Activated CD8-positive, alpha-beta T cell treated with anti-CD3 and anti-CD28 coated beads for 36 hours (primary cell): ENCODE data around the gene TTC33. TPM values are rescaled to one million over a fixed set of nuclear protein-coding genes. Genes with fewer than 3 reads are reported as not detected.
"Not testable (repeated sequence)": the region's sequence is repeated elsewhere in the genome, so short reads cannot be mapped to it uniquely, and the experiment has no call there.

ENCODE experiments used
- ATAC-seq: fragments of 200-7000 bp; cut with Tn5 transposase; one replicate; pipeline ENCODE4 v1.10.0; 2021; ENCODE audit warnings: mild to moderate bottlenecking, moderate library complexity
- CTCF ChIA-PET: fragments of 350-600 bp; sonication (Branson Sonifier 250); formaldehyde crosslinking; loops from one replicate; lab custom pipeline; 2021; ENCODE audit warnings: antibody characterized with exemption; lab: Charles Lee
- POLR2A ChIA-PET: fragments of 350-600 bp; sonication (Branson Sonifier 250); formaldehyde crosslinking; loops from one replicate; lab custom pipeline; 2021; ENCODE audit warnings: antibody characterized with exemption; lab: Charles Lee
- DNase-seq: peaks from one replicate; pipeline ENCODE4 v3.0.0-alpha.2; 2020
- H3K27ac Mint-ChIP-seq: one replicate; pipeline ENCODE4 v1.8.0; 2021; ENCODE audit warnings: mild to moderate bottlenecking, mixed read lengths
- H3K27me3 Mint-ChIP-seq: one replicate; pipeline ENCODE4 v1.8.0; 2021; ENCODE audit warnings: mixed read lengths
- H3K36me3 Mint-ChIP-seq: one replicate; pipeline ENCODE4 v1.8.0; 2021; ENCODE audit warnings: low read depth, mixed read lengths
- H3K4me1 Mint-ChIP-seq: one replicate; pipeline ENCODE4 v1.8.0; 2021; ENCODE audit warnings: low read depth, mixed read lengths
- H3K4me3 Mint-ChIP-seq: one replicate; pipeline ENCODE4 v1.8.0; 2021; ENCODE audit warnings: mild to moderate bottlenecking, moderate library complexity, mixed read lengths
- H3K9me3 Mint-ChIP-seq: one replicate; pipeline ENCODE4 v1.8.0; 2021; ENCODE audit warnings: mixed read lengths
- CTCF ChIP-seq: fragments of 200-600 bp; IDR thresholded peaks from one replicate; pipeline ENCODE4 v1.8.0; 2022; ENCODE audit warnings: antibody characterized with exemption, mild to moderate bottlenecking
- intact Hi-C: fragments of 100-400 bp; cut with micrococcal nuclease; formaldehyde crosslinking; loops from one replicate; pipeline ENCODE4 v1.10.0; 2022
- total RNA-seq, 2 experiments: library from RNA; stranded (reverse); gene quantifications; one replicate each; pipeline ENCODE4 v1.2.3, GENCODE V29; 2021

The TTC33 gene
- total RNA-seq, 2 experiments from 2014 or later = 21.4 to 21.5 TPM

- intact Hi-C loops = no loop called here
- Mint-ChIP-seq H3K27ac (peak within 1 kb of the TSS; percentile 87), H3K4me1 (peaks cover 39% of the 10 kb centered on the region), H3K9me3 (no peaks in the 10 kb centered on the region), H3K27me3 (peaks cover 4% of the 10 kb centered on the region), H3K36me3 (peaks cover 24% of the 10 kb centered on the region), H3K4me3 (peak within 1 kb of the TSS; percentile 89)
- peak; percentile 95 for ATAC-seq
- ChIA-PET CTCF (interaction anchor here (1.5 to 1.6 kb wide), 2 partner anchors 20 to 35 kb away, joined by 3 to 8 read pairs; no protein-coding TSS in a partner anchor), POLR2A (interaction anchor here (0.8 to 1.2 kb wide), 5 partner anchors 13 to 40 kb away, joined by 3 to 4 read pairs (median 3); partner anchors contain the start of gene RPL37)
- DNase-seq = peak; percentile 90
- peak; percentile 69 for TF ChIP-seq CTCF
These were observed 42.4 kb upstream of the TTC33 start, which contains the start of gene PRKAA1 for GRCh38 chr5:40798012-40798800. TSS of gene PRKAA1 (minus strand) at chr5:40798374. CDS start at chr5:40798189, 185 bp downstream.

- POLR2A ChIA-PET = interaction anchor here (0.8 to 1.2 kb wide), 4 partner anchors 25 to 39 kb away, joined by 3 to 4 read pairs (median 3); partner anchors contain the start of gene RPL37
- Mint-ChIP-seq H3K27me3 (peaks cover 4% of the 10 kb centered on the region), H3K27ac (peak overlapping the region; percentile 84), H3K4me1 (peaks cover 42% of the 10 kb centered on the region), H3K36me3 (peaks cover 26% of the 10 kb centered on the region), H3K4me3 (peak overlapping the region; percentile 89), H3K9me3 (no peaks in the 10 kb centered on the region)
- intact Hi-C loops = loop anchor here (2.0 kb wide), 1 partner anchor 43 kb away; the partner anchor contains the start of gene TTC33
- peak; percentile 85 for DNase-seq
- no peak for TF ChIP-seq CTCF
- CTCF ChIA-PET = interaction anchor here (1.6 kb wide), 1 partner anchor 19 kb away, joined by 3 read pairs; no protein-coding TSS in a partner anchor
- peak; percentile 44 for ATAC-seq
These were observed 41.7 kb upstream of the TTC33 start for GRCh38 chr5:40797273-40798011.

GRCh38 chr5:40796487-40796889 is 40.7 kb upstream of the TTC33 start:
- intact Hi-C loops = loop anchor here (2.0 kb wide), 1 partner anchor 42 kb away; the partner anchor contains the start of gene TTC33
- CTCF ChIA-PET = no interaction called here
- ATAC-seq (no peak), DNase-seq (no peak)
- peak overlapping the region; percentile 89 for H3K4me3 Mint-ChIP-seq
- H3K27me3 Mint-ChIP-seq = peaks cover 4% of the 10 kb centered on the region
- H3K36me3 Mint-ChIP-seq = peaks cover 26% of the 10 kb centered on the region
- H3K9me3 Mint-ChIP-seq = no peaks in the 10 kb centered on the region
- TF ChIP-seq CTCF = no peak
- H3K27ac Mint-ChIP-seq = peak overlapping the region; percentile 54
- POLR2A ChIA-PET = interaction anchor here (1.2 kb wide), 1 partner anchor 39 kb away, joined by 3 read pairs; the partner anchor contains the start of gene RPL37
- H3K4me1 Mint-ChIP-seq = peaks cover 46% of the 10 kb centered on the region

GRCh38 chr5:40794877-40795276 is 39.1 kb upstream of the TTC33 start:
- DNase-seq, H3K27me3 Mint-ChIP-seq, intact Hi-C loops, H3K9me3 Mint-ChIP-seq, H3K27ac Mint-ChIP-seq, POLR2A ChIA-PET, CTCF ChIA-PET, ATAC-seq: not testable (repeated sequence)
- H3K36me3 Mint-ChIP-seq = peaks cover 32% of the 10 kb centered on the region
- H3K4me1 Mint-ChIP-seq = peaks cover 60% of the 10 kb centered on the region
- peak overlapping the region; percentile 16 for H3K4me3 Mint-ChIP-seq

- intact Hi-C loops, H3K9me3 Mint-ChIP-seq, H3K27me3 Mint-ChIP-seq: not testable (repeated sequence)
These were observed 38.6 kb upstream of the TTC33 start for GRCh38 chr5:40794340-40794739.

GRCh38 chr5:40792691-40793090 is 36.9 kb upstream of the TTC33 start:
- ATAC-seq, H3K4me3 Mint-ChIP-seq, H3K27ac Mint-ChIP-seq, DNase-seq, H3K27me3 Mint-ChIP-seq, intact Hi-C loops, H3K9me3 Mint-ChIP-seq, CTCF ChIA-PET: not testable (repeated sequence)
- H3K4me1 Mint-ChIP-seq = peaks cover 65% of the 10 kb centered on the region
- H3K36me3 Mint-ChIP-seq = peaks cover 45% of the 10 kb centered on the region
- POLR2A ChIA-PET = interaction anchor here (0.8 to 1.8 kb wide), 2 partner anchors 16 to 42 kb away, joined by 3 to 5 read pairs; partner anchors contain the start of gene RPL37

More at GRCh38 chr5:40794340-40794739, 38.6 kb upstream of the TTC33 start:
- H3K27ac Mint-ChIP-seq, ATAC-seq, CTCF ChIA-PET, H3K4me3 Mint-ChIP-seq, DNase-seq, POLR2A ChIA-PET: not testable (repeated sequence)
- peaks cover 62% of the 10 kb centered on the region for H3K4me1 Mint-ChIP-seq
- peaks cover 32% of the 10 kb centered on the region for H3K36me3 Mint-ChIP-seq
